Effector CD8-positive, alpha-beta T cell (primary cell): ENCODE results near the gene PMS1.
"Not testable (repeated sequence)": the region's sequence is repeated elsewhere in the genome, so short reads cannot be mapped to it uniquely, and the experiment has no call there.

Experiments
- DNase-seq: peaks from one replicate; lab custom pipeline; 2025; lab: John Stamatoyannopoulos, UW

Gene PMS1

GRCh38 chr2:189818249-189819038 lies 34.2 kb downstream of the PMS1 start:
- DNase-seq: no peak

GRCh38 chr2:189819297-189819704 lies 35.1 kb downstream of the PMS1 start:
- DNase-seq: no peak

GRCh38 chr2:189821953-189822748 lies 37.9 kb downstream of the PMS1 start:
- DNase-seq: no peak

- DNase-seq: no peak
Observed at GRCh38 chr2:189824694-189825396, 40.6 kb downstream of the PMS1 start.

- DNase-seq: no peak
Observed at GRCh38 chr2:189826039-189826438, 41.8 kb downstream of the PMS1 start.

- DNase-seq: no peak
Observed at GRCh38 chr2:189829102-189829833, 45.0 kb downstream of the PMS1 start.

- no peak for DNase-seq
Observed at GRCh38 chr2:189830510-189830909, 46.3 kb downstream of the PMS1 start.

- DNase-seq: no peak
Observed at GRCh38 chr2:189834059-189834458, 49.8 kb downstream of the PMS1 start.

GRCh38 chr2:189834642-189835041 lies 50.4 kb downstream of the PMS1 start:
- not testable (repeated sequence) for DNase-seq

- DNase-seq: no peak
Observed at GRCh38 chr2:189835855-189836558, 51.8 kb downstream of the PMS1 start.

- no peak for DNase-seq
Observed at GRCh38 chr2:189836644-189837043, 52.4 kb downstream of the PMS1 start.

- no peak for DNase-seq
Observed at GRCh38 chr2:189837326-189837725, 53.1 kb downstream of the PMS1 start.

- no peak for DNase-seq
Observed at GRCh38 chr2:189841019-189841418, 56.8 kb downstream of the PMS1 start.

GRCh38 chr2:189848276-189848675 lies 64.0 kb downstream of the PMS1 start:
- DNase-seq: no peak

GRCh38 chr2:189849550-189849949 lies 65.3 kb downstream of the PMS1 start:
- no peak for DNase-seq

- DNase-seq: no peak
Observed at GRCh38 chr2:189851174-189851826, 67.0 kb downstream of the PMS1 start.

- no peak for DNase-seq
Observed at GRCh38 chr2:189854187-189854586, 69.9 kb downstream of the PMS1 start.

- DNase-seq: no peak
Observed at GRCh38 chr2:189854940-189855339, 70.7 kb downstream of the PMS1 start.

- DNase-seq: no peak
Observed at GRCh38 chr2:189858291-189858690, 74.0 kb downstream of the PMS1 start.

GRCh38 chr2:189860161-189860560 lies 75.9 kb downstream of the PMS1 start:
- no peak for DNase-seq

GRCh38 chr2:189862751-189863150 lies 78.5 kb downstream of the PMS1 start:
- DNase-seq: no peak
